ENCODE measurements around the gene TARS2. TPM values are rescaled to one million over a fixed set of nuclear protein-coding genes. Genes with fewer than 3 reads are reported as not detected.
A peak's percentile ranks its signal among the peaks of the same experiment; 100 is the strongest.

Gene TARS2
- total and polyA plus RNA-seq, 2 of the 13 experiments (the other 11 are each of a cell fraction or from before 2014, with no cell fraction given): 21.3 to 22.8 TPM

- no peak for TF ChIP-seq TMF1 (CRISPR knock-in tag; IDR thresholded peaks at IDR 0.05; ENCODE audit: low read depth)
- no peak for TF ChIP-seq TCF7 (IDR thresholded peaks at IDR 0.05; ENCODE audit: low read depth)
- TF ChIP-seq CEBPB (IDR thresholded peaks at IDR 0.05; ENCODE audit: borderline replicate concordance, low read depth, low read length): peak; percentile 98
- no peak for TF ChIP-seq ZNF598 (CRISPR knock-in tag; IDR thresholded peaks at IDR 0.05; ENCODE audit: borderline replicate concordance)
- TF ChIP-seq MED8 (CRISPR knock-in tag; IDR thresholded peaks at IDR 0.05; ENCODE audit: insufficient replicate concordance): no peak
- no peak for TF ChIP-seq ADNP (CRISPR knock-in tag; IDR thresholded peaks at IDR 0.05)
- no peak for TF ChIP-seq PTBP1 (IDR thresholded peaks at IDR 0.05; ENCODE audit: low read depth, low read length, poor library complexity, severe bottlenecking)
- TF ChIP-seq ZNF225 (CRISPR knock-in tag; IDR thresholded peaks at IDR 0.05): no peak
- TF ChIP-seq ZNF3 (CRISPR knock-in tag; IDR thresholded peaks at IDR 0.05): no peak
- no peak; the same call in 1 of the 2 replicates for TF ChIP-seq ZNF777 (CRISPR knock-in tag; IDR thresholded peaks at IDR 0.05)
- TF ChIP-seq SRSF9 (IDR thresholded peaks at IDR 0.05; ENCODE audit: borderline replicate concordance, insufficient read depth, low read depth, low read length, poor library complexity, severe bottlenecking): no peak
- no peak for TF ChIP-seq RCOR2 (CRISPR knock-in tag; IDR thresholded peaks at IDR 0.05)
- peak; percentile 31; the same call in 1 of the 2 replicates for TF ChIP-seq ZNF264 (CRISPR knock-in tag; IDR thresholded peaks at IDR 0.05)
- peak; percentile 21; the same call in 1 of the 2 replicates for TF ChIP-seq TARDBP (CRISPR knock-in tag; IDR thresholded peaks at IDR 0.05)
- 0 out of 2 replicates have a peak, but pooled peaks have one; percentile 18 for TF ChIP-seq ZNF281 (CRISPR knock-in tag; IDR thresholded peaks at IDR 0.05; ENCODE audit: borderline replicate concordance)
- TF ChIP-seq HOXD1 (CRISPR knock-in tag; IDR thresholded peaks at IDR 0.05): no peak
- no peak for TF ChIP-seq ZNF207 (IDR thresholded peaks at IDR 0.05; ENCODE audit: borderline replicate concordance)
- no peak for TF ChIP-seq SETDB1 (CRISPR knock-in tag; IDR thresholded peaks at IDR 0.05; ENCODE audit: borderline replicate concordance)
- TF ChIP-seq LCORL (IDR thresholded peaks at IDR 0.05): no peak
- TF ChIP-seq LCORL (CRISPR knock-in tag; IDR thresholded peaks at IDR 0.05): peak; percentile 85
- no peak for TF ChIP-seq SRSF4 (IDR thresholded peaks at IDR 0.05; ENCODE audit: low read depth, low read length, poor library complexity, severe bottlenecking)
- TF ChIP-seq GATA4 (IDR thresholded peaks at IDR 0.05; ENCODE audit: borderline replicate concordance, low read depth): no peak
- TF ChIP-seq, protein P1, sequence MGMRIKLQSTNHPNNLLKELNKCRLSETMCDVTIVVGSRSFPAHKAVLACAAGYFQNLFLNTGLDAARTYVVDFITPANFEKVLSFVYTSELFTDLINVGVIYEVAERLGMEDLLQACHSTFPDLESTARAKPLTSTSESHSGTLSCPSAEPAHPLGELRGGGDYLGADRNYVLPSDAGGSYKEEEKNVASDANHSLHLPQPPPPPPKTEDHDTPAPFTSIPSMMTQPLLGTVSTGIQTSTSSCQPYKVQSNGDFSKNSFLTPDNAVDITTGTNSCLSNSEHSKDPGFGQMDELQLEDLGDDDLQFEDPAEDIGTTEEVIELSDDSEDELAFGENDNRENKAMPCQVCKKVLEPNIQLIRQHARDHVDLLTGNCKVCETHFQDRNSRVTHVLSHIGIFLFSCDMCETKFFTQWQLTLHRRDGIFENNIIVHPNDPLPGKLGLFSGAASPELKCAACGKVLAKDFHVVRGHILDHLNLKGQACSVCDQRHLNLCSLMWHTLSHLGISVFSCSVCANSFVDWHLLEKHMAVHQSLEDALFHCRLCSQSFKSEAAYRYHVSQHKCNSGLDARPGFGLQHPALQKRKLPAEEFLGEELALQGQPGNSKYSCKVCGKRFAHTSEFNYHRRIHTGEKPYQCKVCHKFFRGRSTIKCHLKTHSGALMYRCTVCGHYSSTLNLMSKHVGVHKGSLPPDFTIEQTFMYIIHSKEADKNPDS (CRISPR knock-in tag; IDR thresholded peaks at IDR 0.05): no peak
- 0 out of 2 replicates have a peak, but pooled peaks have one; percentile 20 for TF ChIP-seq DNMT1 (CRISPR knock-in tag; IDR thresholded peaks at IDR 0.05)
- TF ChIP-seq GPN1 (CRISPR knock-in tag; IDR thresholded peaks at IDR 0.05; ENCODE audit: borderline replicate concordance): no peak
- TF ChIP-seq ELF3 (CRISPR knock-in tag; IDR thresholded peaks at IDR 0.05): peak; percentile 52; the same call in 1 of the 2 replicates
- no peak for TF ChIP-seq RAD51 (IDR thresholded peaks at IDR 0.05; ENCODE audit: borderline replicate concordance)
- TF ChIP-seq RXRA (CRISPR knock-in tag; IDR thresholded peaks at IDR 0.05): peak; percentile 70
Measured at GRCh38 chr1:150552128-150552910, 65.1 kb downstream of the TARS2 start (continued).
